WTC11 (cell line): ENCODE results near the gene ZNF530. TPM values are rescaled to one million over a fixed set of nuclear protein-coding genes. Genes with fewer than 3 reads are reported as not detected.

Experiments
- ATAC-seq: fragments of 200-7000 bp; cut with Tn5 transposase; 2 replicates; pipeline ENCODE4 v1.10.0; 2021; ENCODE audit warnings: mild to moderate bottlenecking, moderate library complexity
- CTCF ChIA-PET: fragments of 300-600 bp; sonication (Branson Sonifier 250); formaldehyde crosslinking; loops from one replicate; lab custom pipeline; 2021; ENCODE audit warnings: antibody characterized with exemption; lab: Charles Lee
- POLR2A ChIA-PET: fragments of 350-600 bp; sonication (Branson Sonifier 250); formaldehyde crosslinking; loops from one replicate; lab custom pipeline; 2021; ENCODE audit warnings: antibody characterized with exemption; lab: Charles Lee
- DNase-seq: peaks from one replicate; pipeline ENCODE4 v3.0.0; 2021; ENCODE audit warnings: low spot score
- H3K27ac Mint-ChIP-seq: 2 replicates; pipeline ENCODE4 v1.8.0; 2021; ENCODE audit warnings: mixed read lengths
- H3K27me3 Mint-ChIP-seq: 2 replicates; pipeline ENCODE4 v1.8.0; 2021; ENCODE audit warnings: low read depth, mild to moderate bottlenecking, moderate library complexity, mixed read lengths
- H3K36me3 Mint-ChIP-seq: 2 replicates; pipeline ENCODE4 v1.8.0; 2021; ENCODE audit warnings: mixed read lengths
- H3K4me1 Mint-ChIP-seq: 2 replicates; pipeline ENCODE4 v1.8.0; 2022; ENCODE audit warnings: mixed read lengths
- H3K4me3 Mint-ChIP-seq: 2 replicates; pipeline ENCODE4 v1.8.0; 2021; ENCODE audit warnings: mild to moderate bottlenecking, moderate library complexity, mixed read lengths
- H3K9me3 Mint-ChIP-seq: 2 replicates; pipeline ENCODE4 v1.8.0; 2021; ENCODE audit warnings: mixed read lengths
- CBFB ChIP-seq: sonication (generic); formaldehyde crosslinking; IDR thresholded peaks from 2 replicates; pipeline ENCODE4 v1.8.1; 2022; ENCODE audit warnings: mild to moderate bottlenecking, low read depth, missing genetic modification reagents
- CREB1 ChIP-seq: sonication (generic); formaldehyde crosslinking; IDR thresholded peaks from 2 replicates; pipeline ENCODE4 v1.8.0; 2023; ENCODE audit warnings: mild to moderate bottlenecking, missing genetic modification reagents
- CREM ChIP-seq: sonication (generic); formaldehyde crosslinking; IDR thresholded peaks from 2 replicates; pipeline ENCODE4 v1.8.1; 2022; ENCODE audit warnings: mild to moderate bottlenecking, missing genetic modification reagents, moderate library complexity
- ESRRA ChIP-seq: sonication (generic); formaldehyde crosslinking; IDR thresholded peaks from 2 replicates; pipeline ENCODE4 v1.8.1; 2022; ENCODE audit warnings: mild to moderate bottlenecking, missing genetic modification reagents, borderline replicate concordance
- GABPB1 ChIP-seq: sonication (generic); formaldehyde crosslinking; IDR thresholded peaks from 2 replicates; pipeline ENCODE4 v1.8.1; 2023; ENCODE audit warnings: mild to moderate bottlenecking, missing genetic modification reagents
- GTF2I ChIP-seq: fragments of 250-450 bp; sonication (Bioruptor Pico); conservative IDR thresholded peaks from 2 replicates; pipeline ENCODE4 v1.4.0; 2021; ENCODE audit warnings: mild to moderate bottlenecking
- HMGA2 ChIP-seq: fragments of 250-450 bp; sonication (Bioruptor Pico); IDR thresholded peaks from 2 replicates; pipeline ENCODE4 v1.4.0; 2021; ENCODE audit warnings: mild to moderate bottlenecking, moderate library complexity
- MXD4 ChIP-seq: fragments of 250-450 bp; sonication (Bioruptor Pico); IDR thresholded peaks from 2 replicates; pipeline ENCODE4 v1.8.0; 2021; ENCODE audit warnings: mild to moderate bottlenecking, moderate library complexity, borderline replicate concordance
- MYBL2 ChIP-seq: sonication (generic); formaldehyde crosslinking; IDR thresholded peaks from 2 replicates; pipeline ENCODE4 v1.8.1; 2023; ENCODE audit warnings: mild to moderate bottlenecking, moderate library complexity, missing genetic modification reagents
- NR1H2 ChIP-seq: sonication (generic); formaldehyde crosslinking; IDR thresholded peaks from 2 replicates; pipeline ENCODE4 v1.9.0; 2021; ENCODE audit warnings: mild to moderate bottlenecking, moderate library complexity, missing genetic modification reagents
- OVOL2 ChIP-seq: fragments of 250-450 bp; sonication (Bioruptor Pico); IDR thresholded peaks from 2 replicates; pipeline ENCODE4 v1.9.0; 2021; ENCODE audit warnings: mild to moderate bottlenecking, borderline replicate concordance
- PRRX2 ChIP-seq: fragments of 250-450 bp; sonication (Bioruptor Pico); IDR thresholded peaks from 2 replicates; pipeline ENCODE4 v1.8.0; 2021; ENCODE audit warnings: mild to moderate bottlenecking
- TCF7 ChIP-seq: sonication (generic); formaldehyde crosslinking; IDR thresholded peaks from 2 replicates; pipeline ENCODE4 v1.8.0; 2022; ENCODE audit warnings: mild to moderate bottlenecking, low read depth, missing genetic modification reagents, moderate library complexity
- ZNF219 ChIP-seq: sonication (generic); formaldehyde crosslinking; IDR thresholded peaks from 2 replicates; pipeline ENCODE4 v1.8.0; 2023; ENCODE audit warnings: missing genetic modification reagents, mild to moderate bottlenecking, borderline replicate concordance
- total RNA-seq: library from RNA; stranded (reverse); gene quantifications from 3 replicates; pipeline ENCODE4 v1.2.3, GENCODE V29; 2021
- TF ChIP-seq, protein P1 (sequence below): sonication (generic); formaldehyde crosslinking; conservative IDR thresholded peaks from 2 replicates; pipeline ENCODE4 v1.8.1; 2022; ENCODE audit warnings: mild to moderate bottlenecking, missing genetic modification reagents
- TF ChIP-seq, protein P2 (sequence below): fragments of 250-450 bp; sonication (Bioruptor Pico); IDR thresholded peaks from 2 replicates; pipeline ENCODE4 v1.9.0; 2021; ENCODE audit warnings: mild to moderate bottlenecking, borderline replicate concordance
- TF ChIP-seq, protein P3 (sequence below): fragments of 250-450 bp; sonication (Bioruptor Pico); IDR thresholded peaks from 2 replicates; pipeline ENCODE4 v1.9.0; 2021; ENCODE audit warnings: mild to moderate bottlenecking
- TF ChIP-seq, protein P4 (sequence below): fragments of 250-450 bp; sonication (Bioruptor Pico); IDR thresholded peaks from 2 replicates; pipeline ENCODE4 v2.1.2; 2022; ENCODE audit warnings: mild to moderate bottlenecking, moderate library complexity
- TF ChIP-seq, protein P5 (sequence below): sonication (generic); formaldehyde crosslinking; IDR thresholded peaks from 2 replicates; pipeline ENCODE4 v1.8.1; 2023; ENCODE audit warnings: mild to moderate bottlenecking, missing genetic modification reagents, moderate library complexity
- TF ChIP-seq, protein P6 (sequence below): fragments of 250-450 bp; sonication (Bioruptor Pico); IDR thresholded peaks from 2 replicates; pipeline ENCODE4 v1.9.0; 2021; ENCODE audit warnings: mild to moderate bottlenecking
- TF ChIP-seq, protein P7 (sequence below): fragments of 200-600 bp; IDR thresholded peaks from 2 replicates; pipeline ENCODE4 v1.8.0; 2022; ENCODE audit warnings: antibody characterized with exemption

The ZNF530 gene
- total RNA-seq, 1 experiment from 2014 or later, result 11.2 TPM

DNA sequence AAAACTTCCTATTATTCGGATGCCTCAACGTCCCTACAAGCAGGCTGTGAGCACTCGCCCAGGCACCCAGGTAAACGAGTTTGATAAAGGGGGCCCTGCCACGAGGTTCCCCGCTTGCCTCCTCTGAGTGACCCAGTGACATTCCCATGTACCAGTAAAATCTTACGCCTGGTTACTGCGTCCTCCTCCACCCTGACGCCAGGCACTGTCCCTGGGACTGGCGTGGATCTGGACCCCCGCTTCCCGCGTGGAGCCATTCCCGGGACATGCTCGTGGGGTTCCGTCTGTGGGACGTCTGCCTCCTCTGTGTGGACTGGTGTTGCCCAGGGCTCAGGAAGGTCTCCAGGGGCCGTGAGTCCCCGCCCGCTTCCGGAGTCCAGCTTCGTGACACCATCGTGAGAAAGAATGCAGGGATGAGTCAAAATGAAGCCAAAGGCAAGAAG lies 39.6 kb upstream of the ZNF530 start (continued):
- TF ChIP-seq, protein P1, sequence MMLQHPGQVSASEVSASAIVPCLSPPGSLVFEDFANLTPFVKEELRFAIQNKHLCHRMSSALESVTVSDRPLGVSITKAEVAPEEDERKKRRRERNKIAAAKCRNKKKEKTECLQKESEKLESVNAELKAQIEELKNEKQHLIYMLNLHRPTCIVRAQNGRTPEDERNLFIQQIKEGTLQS (CRISPR knock-in tag), result no peak
- no peak for TF ChIP-seq NR1H2 (CRISPR knock-in tag)
- TF ChIP-seq, protein P2, sequence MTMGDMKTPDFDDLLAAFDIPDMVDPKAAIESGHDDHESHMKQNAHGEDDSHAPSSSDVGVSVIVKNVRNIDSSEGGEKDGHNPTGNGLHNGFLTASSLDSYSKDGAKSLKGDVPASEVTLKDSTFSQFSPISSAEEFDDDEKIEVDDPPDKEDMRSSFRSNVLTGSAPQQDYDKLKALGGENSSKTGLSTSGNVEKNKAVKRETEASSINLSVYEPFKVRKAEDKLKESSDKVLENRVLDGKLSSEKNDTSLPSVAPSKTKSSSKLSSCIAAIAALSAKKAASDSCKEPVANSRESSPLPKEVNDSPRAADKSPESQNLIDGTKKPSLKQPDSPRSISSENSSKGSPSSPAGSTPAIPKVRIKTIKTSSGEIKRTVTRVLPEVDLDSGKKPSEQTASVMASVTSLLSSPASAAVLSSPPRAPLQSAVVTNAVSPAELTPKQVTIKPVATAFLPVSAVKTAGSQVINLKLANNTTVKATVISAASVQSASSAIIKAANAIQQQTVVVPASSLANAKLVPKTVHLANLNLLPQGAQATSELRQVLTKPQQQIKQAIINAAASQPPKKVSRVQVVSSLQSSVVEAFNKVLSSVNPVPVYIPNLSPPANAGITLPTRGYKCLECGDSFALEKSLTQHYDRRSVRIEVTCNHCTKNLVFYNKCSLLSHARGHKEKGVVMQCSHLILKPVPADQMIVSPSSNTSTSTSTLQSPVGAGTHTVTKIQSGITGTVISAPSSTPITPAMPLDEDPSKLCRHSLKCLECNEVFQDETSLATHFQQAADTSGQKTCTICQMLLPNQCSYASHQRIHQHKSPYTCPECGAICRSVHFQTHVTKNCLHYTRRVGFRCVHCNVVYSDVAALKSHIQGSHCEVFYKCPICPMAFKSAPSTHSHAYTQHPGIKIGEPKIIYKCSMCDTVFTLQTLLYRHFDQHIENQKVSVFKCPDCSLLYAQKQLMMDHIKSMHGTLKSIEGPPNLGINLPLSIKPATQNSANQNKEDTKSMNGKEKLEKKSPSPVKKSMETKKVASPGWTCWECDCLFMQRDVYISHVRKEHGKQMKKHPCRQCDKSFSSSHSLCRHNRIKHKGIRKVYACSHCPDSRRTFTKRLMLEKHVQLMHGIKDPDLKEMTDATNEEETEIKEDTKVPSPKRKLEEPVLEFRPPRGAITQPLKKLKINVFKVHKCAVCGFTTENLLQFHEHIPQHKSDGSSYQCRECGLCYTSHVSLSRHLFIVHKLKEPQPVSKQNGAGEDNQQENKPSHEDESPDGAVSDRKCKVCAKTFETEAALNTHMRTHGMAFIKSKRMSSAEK, result no peak

DNA sequence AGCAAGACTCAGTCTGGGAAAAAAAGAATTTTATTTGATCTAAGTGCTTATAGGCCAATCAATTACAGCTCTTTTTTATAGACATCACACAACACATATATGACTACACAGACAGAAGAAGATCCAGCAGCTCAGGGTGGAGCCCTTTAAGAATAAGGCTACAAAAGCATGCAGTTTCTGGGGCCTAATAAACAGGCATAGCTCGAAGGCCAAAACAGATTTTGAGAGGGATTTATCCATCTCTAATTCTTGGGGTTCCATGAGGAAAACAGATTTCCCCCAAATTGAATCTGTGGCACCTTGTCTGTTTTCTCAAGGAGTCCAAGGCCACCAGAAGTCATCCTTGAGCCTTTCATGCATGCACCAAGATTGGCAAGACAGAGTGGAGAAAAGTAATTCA lies 36.1 kb upstream of the ZNF530 start:
- CTCF ChIA-PET, result no interaction called here
- H3K9me3 Mint-ChIP-seq, result peaks cover 87% of the 10 kb centered on the region
- H3K27me3 Mint-ChIP-seq, result peaks cover 70% of the 10 kb centered on the region

DNA sequence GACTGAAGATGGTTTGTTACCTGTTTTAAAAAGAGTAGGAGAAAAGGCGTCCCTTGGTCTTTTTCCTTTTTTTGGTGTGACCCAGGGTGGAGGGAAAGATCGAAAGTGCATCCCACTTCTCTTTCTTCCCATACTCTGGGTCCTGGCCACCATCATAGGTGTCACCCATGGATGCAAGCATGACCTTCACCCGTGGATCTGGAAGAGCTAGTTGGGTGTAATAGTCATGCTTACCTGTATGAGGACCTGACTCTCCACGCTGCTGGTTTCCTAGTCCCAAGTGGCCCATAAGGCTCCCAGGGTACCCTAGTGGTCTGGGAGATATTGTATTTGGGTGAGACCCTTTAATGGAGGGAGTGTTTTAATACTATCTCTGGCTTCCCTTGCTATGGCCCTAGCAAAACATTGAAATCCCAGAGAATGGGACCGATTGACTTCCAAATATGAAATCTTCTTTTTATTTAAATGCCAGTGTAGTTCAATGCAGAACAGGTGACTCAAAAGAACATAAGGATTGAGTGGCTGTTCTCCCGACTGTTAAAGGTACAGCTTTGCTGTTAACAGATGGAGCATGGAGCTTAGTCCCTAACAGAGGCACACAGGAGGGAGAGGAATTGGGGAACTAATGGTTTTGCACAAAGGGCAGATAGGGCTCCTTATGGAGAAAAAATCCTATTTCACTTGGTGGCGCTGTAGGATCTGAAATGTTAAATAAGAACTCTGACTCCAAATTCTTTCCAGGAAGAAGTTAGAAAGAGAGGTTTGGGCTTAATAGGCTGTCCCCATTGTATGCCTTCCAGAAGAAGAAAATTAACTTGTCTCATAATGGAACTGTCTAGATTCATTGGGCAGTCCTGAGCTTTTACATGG lies 33.1 kb upstream of the ZNF530 start:
- no peaks in the 10 kb centered on the region for H3K4me1 Mint-ChIP-seq
- ChIA-PET POLR2A (no interaction called here), CTCF (no interaction called here)
- peaks cover 97% of the 10 kb centered on the region for H3K9me3 Mint-ChIP-seq
- H3K4me3 Mint-ChIP-seq, result no peak overlapping the region
- no peak overlapping the region for H3K27ac Mint-ChIP-seq
- peaks cover 75% of the 10 kb centered on the region for H3K36me3 Mint-ChIP-seq
- TF ChIP-seq CBFB (CRISPR knock-in tag), result no peak
- TF ChIP-seq, protein P3, sequence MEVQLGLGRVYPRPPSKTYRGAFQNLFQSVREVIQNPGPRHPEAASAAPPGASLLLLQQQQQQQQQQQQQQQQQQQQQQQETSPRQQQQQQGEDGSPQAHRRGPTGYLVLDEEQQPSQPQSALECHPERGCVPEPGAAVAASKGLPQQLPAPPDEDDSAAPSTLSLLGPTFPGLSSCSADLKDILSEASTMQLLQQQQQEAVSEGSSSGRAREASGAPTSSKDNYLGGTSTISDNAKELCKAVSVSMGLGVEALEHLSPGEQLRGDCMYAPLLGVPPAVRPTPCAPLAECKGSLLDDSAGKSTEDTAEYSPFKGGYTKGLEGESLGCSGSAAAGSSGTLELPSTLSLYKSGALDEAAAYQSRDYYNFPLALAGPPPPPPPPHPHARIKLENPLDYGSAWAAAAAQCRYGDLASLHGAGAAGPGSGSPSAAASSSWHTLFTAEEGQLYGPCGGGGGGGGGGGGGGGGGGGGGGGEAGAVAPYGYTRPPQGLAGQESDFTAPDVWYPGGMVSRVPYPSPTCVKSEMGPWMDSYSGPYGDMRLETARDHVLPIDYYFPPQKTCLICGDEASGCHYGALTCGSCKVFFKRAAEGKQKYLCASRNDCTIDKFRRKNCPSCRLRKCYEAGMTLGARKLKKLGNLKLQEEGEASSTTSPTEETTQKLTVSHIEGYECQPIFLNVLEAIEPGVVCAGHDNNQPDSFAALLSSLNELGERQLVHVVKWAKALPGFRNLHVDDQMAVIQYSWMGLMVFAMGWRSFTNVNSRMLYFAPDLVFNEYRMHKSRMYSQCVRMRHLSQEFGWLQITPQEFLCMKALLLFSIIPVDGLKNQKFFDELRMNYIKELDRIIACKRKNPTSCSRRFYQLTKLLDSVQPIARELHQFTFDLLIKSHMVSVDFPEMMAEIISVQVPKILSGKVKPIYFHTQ, result no peak
- TF ChIP-seq, protein P4, sequence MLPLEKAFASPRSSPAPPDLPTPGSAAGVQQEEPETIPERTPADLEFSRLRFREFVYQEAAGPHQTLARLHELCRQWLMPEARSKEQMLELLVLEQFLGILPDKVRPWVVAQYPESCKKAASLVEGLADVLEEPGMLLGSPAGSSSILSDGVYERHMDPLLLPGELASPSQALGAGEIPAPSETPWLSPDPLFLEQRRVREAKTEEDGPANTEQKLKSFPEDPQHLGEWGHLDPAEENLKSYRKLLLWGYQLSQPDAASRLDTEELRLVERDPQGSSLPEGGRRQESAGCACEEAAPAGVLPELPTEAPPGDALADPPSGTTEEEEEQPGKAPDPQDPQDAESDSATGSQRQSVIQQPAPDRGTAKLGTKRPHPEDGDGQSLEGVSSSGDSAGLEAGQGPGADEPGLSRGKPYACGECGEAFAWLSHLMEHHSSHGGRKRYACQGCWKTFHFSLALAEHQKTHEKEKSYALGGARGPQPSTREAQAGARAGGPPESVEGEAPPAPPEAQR (CRISPR knock-in tag), result no peak
- no peak for TF ChIP-seq GTF2I
- TF ChIP-seq, protein P5, sequence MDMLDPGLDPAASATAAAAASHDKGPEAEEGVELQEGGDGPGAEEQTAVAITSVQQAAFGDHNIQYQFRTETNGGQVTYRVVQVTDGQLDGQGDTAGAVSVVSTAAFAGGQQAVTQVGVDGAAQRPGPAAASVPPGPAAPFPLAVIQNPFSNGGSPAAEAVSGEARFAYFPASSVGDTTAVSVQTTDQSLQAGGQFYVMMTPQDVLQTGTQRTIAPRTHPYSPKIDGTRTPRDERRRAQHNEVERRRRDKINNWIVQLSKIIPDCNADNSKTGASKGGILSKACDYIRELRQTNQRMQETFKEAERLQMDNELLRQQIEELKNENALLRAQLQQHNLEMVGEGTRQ, result no peak
- no peak for TF ChIP-seq TCF7
- no peak for TF ChIP-seq CREB1 (CRISPR knock-in tag)
- TF ChIP-seq ESRRA (CRISPR knock-in tag), result no peak
- TF ChIP-seq, protein P6, sequence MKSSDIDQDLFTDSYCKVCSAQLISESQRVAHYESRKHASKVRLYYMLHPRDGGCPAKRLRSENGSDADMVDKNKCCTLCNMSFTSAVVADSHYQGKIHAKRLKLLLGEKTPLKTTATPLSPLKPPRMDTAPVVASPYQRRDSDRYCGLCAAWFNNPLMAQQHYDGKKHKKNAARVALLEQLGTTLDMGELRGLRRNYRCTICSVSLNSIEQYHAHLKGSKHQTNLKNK, result no peak
- ATAC-seq (no peak), DNase-seq (no peak)
- peaks cover 63% of the 10 kb centered on the region for H3K27me3 Mint-ChIP-seq

More for the DNA sequence above, 36.1 kb upstream of the ZNF530 start:
- no peak overlapping the region for H3K4me3 Mint-ChIP-seq
- POLR2A ChIA-PET, result no interaction called here
- TF ChIP-seq PRRX2 (CRISPR knock-in tag) (no peak), CREM (CRISPR knock-in tag) (no peak), ZNF219 (no peak), OVOL2 (no peak), HMGA2 (CRISPR knock-in tag) (no peak), CREB1 (CRISPR knock-in tag) (no peak), MXD4 (no peak), TCF7 (no peak), MYBL2 (no peak), GABPB1 (CRISPR knock-in tag) (no peak)
- TF ChIP-seq, protein P7, sequence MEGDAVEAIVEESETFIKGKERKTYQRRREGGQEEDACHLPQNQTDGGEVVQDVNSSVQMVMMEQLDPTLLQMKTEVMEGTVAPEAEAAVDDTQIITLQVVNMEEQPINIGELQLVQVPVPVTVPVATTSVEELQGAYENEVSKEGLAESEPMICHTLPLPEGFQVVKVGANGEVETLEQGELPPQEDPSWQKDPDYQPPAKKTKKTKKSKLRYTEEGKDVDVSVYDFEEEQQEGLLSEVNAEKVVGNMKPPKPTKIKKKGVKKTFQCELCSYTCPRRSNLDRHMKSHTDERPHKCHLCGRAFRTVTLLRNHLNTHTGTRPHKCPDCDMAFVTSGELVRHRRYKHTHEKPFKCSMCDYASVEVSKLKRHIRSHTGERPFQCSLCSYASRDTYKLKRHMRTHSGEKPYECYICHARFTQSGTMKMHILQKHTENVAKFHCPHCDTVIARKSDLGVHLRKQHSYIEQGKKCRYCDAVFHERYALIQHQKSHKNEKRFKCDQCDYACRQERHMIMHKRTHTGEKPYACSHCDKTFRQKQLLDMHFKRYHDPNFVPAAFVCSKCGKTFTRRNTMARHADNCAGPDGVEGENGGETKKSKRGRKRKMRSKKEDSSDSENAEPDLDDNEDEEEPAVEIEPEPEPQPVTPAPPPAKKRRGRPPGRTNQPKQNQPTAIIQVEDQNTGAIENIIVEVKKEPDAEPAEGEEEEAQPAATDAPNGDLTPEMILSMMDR, result no peak
- TF ChIP-seq, all 79 proteins: peak for 0
- Mint-ChIP-seq H3K36me3 (peaks cover 62% of the 10 kb centered on the region), H3K4me1 (peaks cover 5% of the 10 kb centered on the region), H3K27ac (no peak overlapping the region)
- no peak for DNase-seq
- ATAC-seq, result no peak
